Activated CD8-positive, alpha-beta memory T cell treated with anti-CD3 and anti-CD28 coated beads, Interleukin-2, amount 50 U/mL, for 4 hours (primary cell): ENCODE measurements around the gene CTBP1.

Experiments used
- DNase-seq: peaks from one replicate; pipeline ENCODE4 v3.0.0-alpha.2; 2020

CTBP1 gene

GRCh38 chr4:1193206-1194009, 55.5 kb downstream of the CTBP1 start:
- no peak for DNase-seq

- no peak for DNase-seq
Measured at GRCh38 chr4:1192493-1193205, 56.3 kb downstream of the CTBP1 start.

- DNase-seq: no peak
Measured at GRCh38 chr4:1192091-1192492, 56.8 kb downstream of the CTBP1 start.

DNA sequence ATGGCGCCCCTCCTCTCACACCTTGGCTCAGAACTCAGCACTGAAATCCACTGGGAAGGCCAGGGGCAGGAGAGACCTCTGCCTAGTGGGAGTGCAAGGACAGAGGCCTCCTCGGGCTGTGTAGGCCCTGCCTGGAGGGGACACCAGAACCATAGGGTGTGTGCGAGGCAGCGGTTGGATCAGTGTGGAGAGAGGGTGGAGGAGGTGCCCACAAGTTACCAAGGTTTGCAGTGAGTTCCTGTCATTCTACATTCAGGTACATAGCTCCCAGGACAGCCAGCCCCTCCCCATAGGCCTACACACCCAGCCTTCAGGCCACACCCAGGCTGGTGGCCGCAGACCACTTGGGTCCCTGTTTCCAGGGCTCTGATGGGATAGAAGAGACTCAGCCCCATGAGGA, 57.3 kb downstream of the CTBP1 start:
- DNase-seq: no peak

GRCh38 chr4:1187182-1187581, 61.7 kb downstream of the CTBP1 start:
- no peak for DNase-seq

GRCh38 chr4:1183985-1184773, 64.8 kb downstream of the CTBP1 start:
- DNase-seq: no peak

GRCh38 chr4:1182313-1182712, 66.6 kb downstream of the CTBP1 start:
- DNase-seq: no peak

DNA sequence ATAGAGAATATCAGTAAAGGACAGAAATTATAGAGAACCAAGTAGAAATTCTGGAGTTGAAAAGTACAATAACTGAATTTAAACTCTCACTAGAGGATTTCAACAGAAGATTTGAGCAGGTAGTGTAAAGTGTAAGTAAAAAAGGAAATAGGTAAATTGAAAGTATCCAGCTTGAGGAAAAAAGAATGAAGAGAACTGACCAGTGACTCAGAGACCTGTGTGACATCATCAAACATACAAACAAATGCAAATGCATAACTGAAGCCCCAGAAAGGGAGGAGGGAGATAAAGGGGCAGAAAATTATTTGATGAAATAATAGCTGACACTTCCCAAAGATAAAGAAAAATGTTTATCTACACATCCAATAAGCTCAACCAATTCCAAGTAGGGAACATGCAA, 68.3 kb downstream of the CTBP1 start:
- no peak for DNase-seq

- DNase-seq: no peak
Measured at GRCh38 chr4:1179976-1180375, 69.0 kb downstream of the CTBP1 start.

GRCh38 chr4:1179089-1179441, 69.9 kb downstream of the CTBP1 start:
- no peak for DNase-seq

- DNase-seq: no peak
Measured at GRCh38 chr4:1178300-1179088, 70.4 kb downstream of the CTBP1 start.

- DNase-seq: peak; percentile 56
Measured at GRCh38 chr4:1177274-1178141, 71.4 kb downstream of the CTBP1 start.

GRCh38 chr4:1176398-1177273, 72.3 kb downstream of the CTBP1 start:
- no peak for DNase-seq

DNA sequence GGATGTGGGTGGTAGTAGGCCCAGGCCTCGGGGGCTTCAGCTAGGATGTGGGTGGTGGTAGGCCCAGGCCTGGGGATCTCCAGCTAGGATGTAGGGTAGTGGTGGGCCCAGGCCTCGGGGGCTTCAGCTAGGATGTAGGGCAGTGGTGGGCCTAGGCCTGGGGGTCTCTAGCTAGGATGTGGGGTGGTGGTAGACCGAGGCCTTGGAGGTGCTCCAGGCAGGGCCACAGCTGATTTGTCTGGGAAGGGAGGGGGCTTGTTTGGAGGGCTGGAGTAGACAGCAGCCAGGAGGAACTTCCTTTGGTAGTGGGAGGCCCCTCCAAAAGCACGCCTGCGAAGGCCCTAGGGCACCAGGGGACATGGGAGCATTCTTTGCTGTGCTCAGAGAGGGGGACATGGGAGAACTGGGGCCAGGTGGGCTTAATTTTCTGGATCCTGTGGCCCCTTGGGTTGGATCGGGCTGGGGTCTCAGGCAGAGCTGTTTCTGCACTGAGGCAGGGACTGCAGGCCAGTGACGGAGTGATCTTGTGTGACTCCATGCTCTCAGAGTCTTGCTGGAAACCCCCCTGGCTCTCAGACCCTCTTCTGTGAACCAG, 73.2 kb downstream of the CTBP1 start:
- DNase-seq: no peak

- DNase-seq: no peak
Measured at GRCh38 chr4:1174941-1175634, 73.8 kb downstream of the CTBP1 start.

DNA sequence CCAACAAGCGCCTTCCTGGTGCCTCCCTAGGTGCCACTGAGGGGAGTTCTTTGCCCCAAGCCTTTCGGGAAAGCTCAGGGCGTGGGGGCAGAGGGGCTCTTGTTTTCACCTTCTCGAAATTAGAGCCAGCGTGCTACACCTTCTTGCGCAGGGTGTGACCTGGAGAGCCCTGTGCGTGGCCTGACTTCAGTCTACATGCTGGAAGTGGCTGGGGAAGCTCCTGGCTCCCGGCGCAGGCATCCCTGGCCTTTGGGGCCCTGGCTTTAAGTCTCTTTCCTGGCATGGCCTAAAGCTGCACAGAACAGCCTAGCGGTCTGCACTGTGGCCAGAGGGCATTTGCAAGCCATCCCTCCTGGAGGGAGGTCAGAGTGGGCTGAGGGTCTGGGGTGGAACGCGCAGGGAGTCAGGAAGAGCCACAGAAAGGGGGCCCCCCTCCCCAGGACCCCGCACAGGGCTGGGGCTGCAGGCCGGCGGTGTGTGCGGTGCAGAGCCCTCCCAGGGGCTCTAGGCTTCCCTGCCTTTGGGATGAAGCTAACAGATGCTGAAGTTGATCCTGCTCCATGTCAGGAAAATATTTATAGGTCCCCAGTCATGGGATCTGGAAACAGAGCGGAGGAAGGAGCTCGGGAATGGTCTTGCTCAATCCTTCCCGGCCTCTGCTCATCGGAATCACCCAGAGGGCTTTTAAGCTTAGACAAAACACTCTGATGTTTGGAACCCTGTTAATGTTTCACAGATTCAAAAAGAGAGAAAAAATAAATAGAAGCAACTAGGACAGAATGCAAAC, 75.8 kb downstream of the CTBP1 start:
- no peak for DNase-seq

DNA sequence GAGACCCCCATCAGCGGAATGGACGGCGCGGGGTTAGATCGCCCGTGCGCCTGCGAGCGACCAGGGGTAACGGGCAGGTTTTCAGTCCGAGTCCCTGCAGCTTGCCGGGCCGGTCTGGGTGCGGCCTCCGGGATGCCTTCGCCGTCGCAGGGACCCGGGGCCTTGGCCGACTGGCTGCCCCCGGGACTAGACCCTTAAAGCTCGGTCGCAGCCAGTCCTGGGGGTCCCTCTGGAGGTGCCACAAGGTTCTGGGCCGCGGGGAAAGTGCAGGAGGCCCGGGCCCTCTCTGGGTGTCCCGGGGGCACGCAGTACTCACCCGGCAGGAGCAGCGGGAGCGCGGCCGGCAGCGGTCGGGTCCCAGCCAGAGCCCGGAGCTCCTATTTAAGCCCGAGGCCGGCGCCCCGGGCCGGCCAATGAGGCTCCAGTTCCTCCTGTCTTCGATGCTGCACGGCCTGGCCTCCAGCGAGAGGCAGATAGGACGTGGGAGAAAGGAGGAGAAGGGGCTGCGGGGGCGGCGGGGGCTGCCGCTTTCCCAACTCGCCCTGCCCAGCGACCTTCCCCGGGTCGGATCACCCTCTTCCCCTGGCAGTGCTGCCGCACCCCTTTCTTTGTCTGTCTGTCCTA, 76.6 kb downstream of the CTBP1 start, which contains the start of gene SPON2:
Gene SPON2 (minus strand): TSS at position 356 of the 624 bp plus-strand sequence.
- no peak for DNase-seq
